GM19397 (cell line): Measurements from ENCODE around the gene SIGLECL1.

Source experiments
- ATAC-seq: cut with Tn5 transposase; IDR thresholded peaks from one replicate; pipeline ENCODE4 v1.9.1; 2021; ENCODE audit warnings: mild to moderate bottlenecking, moderate library complexity; ENCODE audit not compliant: unreplicated experiment

The SIGLECL1 gene

DNA sequence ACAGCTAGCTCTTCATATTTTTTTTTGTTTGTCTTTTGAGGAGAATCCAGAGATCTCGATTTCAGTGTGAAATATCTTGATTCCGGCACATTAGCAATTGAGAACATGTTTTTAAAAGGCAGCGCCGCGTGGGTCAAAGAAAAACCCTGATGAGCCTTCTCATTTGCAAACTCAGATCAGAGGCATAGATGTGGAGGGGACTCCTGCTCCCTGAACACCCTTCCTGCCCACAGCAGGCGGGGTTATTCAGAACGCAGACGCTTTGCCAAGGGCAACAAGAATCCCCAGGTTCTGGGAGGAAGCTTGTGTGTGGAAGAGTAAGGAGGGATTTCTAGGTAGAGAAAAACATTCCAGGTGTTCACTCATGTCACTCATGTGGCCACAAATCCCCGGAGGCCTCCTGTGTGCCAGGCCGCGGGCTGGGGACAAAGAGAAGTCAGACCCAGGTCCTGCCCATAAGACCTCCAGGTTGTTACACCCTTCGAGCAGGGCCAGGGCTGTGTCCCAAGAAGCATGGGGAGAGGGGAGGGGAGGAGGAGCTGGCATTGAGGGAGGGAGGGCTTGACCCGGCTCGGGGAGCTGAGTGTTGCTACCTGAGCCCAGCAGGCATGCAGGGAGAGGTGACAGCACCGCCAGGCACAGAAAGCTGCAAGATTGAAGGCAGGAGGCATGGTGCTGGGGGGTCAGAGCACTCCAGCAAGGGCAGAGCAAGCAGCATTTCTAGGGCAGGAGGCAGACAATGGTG is 44.7 kb downstream of the SIGLECL1 start:
- no peak for ATAC-seq

DNA sequence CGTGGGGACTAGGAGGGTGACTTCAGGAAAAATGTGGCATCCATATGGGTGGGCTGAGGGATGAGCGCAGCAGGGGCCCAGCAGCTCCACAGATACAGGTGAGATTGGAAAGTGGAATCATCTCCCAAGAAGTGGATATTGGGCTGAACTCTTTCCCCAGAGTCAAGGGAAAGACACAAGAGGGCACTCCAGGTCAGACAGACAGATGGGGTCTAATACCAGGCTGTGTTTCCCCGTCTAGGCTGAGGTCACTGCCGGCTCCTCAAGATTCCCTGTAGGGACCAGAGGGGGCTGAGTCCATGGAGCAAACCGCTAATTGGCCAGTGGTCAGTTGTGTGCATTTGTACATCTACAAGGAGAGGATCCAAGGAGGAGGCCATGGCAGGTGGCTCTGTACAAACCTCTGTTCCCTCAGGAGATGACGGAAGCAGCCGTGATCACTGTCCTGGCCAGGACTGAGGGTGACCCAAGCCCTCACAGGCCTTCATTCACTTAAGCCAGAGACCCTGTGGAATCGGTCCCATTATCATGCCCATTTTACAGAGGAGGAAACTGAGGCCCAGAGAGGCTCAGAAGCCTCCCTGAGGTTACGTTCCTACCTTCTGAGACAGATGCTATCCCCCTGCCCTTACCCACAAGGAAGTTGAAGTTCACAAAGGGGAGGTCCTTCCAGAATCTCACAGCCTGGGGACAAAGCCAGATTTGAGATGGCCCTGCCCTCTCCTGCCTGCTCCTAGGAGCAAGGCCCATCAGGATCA is 45.6 kb downstream of the SIGLECL1 start:
- ATAC-seq: no peak

DNA sequence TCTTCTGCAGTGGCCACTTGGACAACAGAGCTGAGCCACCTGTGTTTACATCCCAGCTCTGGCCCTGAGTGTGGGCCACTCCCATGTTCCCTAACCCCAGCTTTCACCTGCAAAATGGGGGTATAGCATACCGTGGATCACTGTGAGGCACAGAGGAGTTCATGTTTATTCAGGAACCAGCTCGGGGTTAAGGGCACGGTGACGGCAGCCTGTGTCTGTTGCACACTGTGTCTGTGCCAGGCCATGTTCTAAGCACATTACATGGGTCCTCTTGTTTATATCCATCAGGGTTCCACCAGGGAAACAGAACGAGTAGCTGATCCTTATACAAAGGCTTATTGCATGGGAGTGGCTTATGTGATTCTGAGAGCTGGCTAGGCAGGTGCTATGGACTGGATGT is 46.5 kb downstream of the SIGLECL1 start:
- no peak for ATAC-seq

DNA sequence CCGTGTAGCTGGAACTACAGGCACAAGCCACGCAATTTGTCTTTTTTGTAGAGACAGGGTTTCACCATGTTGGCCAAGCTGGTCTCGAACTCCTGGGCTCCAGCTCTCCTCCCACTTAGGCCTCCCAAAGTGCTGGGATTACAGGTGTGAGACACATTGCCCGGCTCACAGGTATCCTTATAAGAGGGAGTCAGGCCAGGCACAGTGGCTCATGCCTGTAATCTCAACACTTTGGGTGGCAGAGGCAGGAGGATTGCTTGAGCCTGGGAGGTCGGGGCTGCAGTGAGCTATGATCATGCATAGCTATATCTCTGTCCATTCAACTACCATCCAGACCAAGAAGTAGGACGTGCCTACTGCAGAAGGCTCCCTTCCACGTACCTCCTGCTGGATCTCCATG is 50.4 kb downstream of the SIGLECL1 start:
- no peak for ATAC-seq

DNA sequence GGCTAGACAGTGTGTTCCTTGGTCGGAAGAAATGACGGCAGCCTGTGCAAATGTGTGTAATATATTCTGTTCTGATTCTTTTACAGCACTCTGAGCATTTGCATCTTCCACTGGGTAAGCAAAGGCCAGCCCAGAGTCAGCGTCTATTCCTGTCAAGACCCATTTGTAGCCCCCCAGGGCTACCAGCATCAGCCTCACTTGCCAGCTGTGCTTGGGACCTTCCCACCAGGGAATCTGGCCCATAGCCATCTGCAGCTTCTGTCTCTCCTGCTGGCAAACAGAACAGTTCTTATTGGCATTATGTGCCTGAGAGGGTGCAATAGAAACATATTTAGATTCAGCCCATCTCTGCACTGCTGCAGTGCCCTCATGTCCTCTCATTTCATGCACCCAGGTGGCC is 54.6 kb downstream of the SIGLECL1 start:
- ATAC-seq: no peak

DNA sequence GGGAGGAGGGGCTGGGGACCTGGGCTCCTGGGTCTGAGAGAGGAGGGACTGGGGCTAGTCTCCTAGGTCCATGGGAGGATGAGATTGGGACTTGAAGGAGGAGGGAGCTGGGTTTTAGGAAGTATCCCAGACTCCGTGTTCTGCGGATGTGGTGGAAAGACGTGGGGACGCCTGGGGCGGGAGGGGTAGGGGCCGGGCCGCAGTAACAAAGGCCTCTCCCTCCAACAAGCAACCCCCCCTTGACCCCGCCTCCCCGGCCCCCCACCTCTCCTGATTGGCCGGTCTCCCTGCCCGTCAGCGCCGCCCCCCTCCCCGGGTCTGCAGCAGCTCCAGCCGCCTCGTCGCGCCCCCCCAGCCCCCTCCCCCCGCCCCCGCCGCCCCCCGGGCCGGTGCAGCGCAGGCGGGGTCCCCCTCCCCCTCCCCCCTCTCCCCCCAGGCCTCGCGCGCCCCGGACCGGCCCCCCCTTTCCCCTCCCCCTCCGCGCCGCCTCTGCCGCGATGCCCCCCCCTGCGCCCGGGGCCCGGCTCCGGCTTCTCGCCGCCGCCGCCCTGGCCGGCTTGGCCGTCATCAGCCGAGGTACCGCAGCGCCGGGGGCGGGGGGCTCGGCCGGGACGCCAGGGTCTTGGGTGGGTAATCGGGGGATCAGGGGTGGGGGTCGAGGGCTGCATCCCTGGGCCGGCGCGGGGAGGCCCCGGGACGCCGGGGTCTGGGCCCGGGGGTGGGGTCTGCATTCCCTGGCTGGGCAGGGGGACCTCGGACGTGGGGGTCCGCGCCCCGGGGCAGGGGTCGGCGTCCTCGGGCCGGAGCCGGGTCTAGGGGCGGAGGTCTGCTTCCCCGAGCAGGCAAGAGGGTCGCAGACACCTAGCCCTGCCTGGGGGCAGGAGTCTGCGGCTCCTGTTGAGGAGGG is 60.7 kb downstream of the SIGLECL1 start, which contains the start of gene IGLON5:
IGLON5 (plus strand) TSS at position 294 of the 907 bp plus-strand sequence; CDS start at position 498, 204 bp downstream.
- ATAC-seq: no peak

DNA sequence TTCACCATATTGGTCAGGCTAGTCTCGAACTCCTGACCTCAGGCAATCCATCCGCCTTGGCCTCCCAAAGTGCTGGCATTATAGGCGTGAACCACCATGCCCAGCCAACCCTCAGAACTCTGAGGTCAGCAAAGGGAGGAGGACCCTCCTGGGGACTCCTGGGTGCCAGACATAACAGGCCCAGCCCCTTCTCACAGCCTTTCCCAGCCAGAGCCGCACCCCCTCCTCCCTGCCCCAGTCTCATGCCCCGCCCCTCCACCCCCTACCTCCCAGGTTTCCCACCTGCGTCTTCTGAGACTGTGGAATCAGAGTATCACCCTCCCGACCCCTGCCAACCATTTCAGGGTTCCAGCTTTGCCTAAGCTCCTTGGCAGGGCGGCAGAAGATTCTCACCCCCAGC is 65.8 kb downstream of the SIGLECL1 start:
- ATAC-seq: no peak

DNA sequence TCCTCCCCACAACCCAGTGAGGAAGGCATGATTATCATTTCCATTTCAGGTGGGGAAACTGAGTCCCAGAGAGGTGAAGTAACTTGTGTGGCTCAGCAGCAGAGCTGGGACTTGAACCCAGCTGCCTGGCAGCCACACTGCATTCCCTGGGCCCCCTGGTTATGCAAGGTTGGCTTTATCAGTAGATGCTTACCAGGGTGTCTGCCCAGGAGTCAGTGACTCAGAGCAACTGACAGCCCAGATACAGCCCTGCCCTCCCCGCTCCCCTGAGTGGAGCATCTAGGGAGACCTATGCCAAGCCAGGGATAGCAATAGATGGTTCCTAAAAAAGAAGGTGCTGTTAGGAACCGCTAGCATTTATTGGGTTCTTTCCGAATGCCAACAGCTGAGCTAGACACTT is 66.5 kb downstream of the SIGLECL1 start:
- no peak for ATAC-seq

DNA sequence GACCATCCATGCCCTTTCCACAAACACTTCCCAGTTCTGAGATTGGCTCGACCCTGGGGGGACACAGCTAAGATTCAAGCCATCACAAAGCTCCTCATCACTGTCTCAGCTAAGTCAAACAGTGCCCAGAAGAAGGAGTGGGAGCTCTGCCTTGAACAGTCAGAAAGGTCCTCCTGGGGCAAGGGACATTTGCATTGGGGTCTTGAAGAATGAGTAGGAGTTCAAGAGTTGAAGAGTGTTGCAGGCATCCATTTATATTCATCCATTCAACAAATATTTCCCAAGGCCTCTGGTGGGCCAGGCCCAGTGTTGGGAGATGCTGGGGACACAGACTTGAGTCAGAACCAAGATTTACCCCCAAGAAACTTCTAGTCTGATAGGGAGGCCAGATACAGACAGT is 67.1 kb downstream of the SIGLECL1 start:
- ATAC-seq: no peak
